NCI-H774 (cell line): ENCODE results near the gene MAN2A1.

Experiments used
- DNase-seq: peaks from one replicate; lab custom pipeline; 2025; lab: John Stamatoyannopoulos, UW

MAN2A1 gene

DNA sequence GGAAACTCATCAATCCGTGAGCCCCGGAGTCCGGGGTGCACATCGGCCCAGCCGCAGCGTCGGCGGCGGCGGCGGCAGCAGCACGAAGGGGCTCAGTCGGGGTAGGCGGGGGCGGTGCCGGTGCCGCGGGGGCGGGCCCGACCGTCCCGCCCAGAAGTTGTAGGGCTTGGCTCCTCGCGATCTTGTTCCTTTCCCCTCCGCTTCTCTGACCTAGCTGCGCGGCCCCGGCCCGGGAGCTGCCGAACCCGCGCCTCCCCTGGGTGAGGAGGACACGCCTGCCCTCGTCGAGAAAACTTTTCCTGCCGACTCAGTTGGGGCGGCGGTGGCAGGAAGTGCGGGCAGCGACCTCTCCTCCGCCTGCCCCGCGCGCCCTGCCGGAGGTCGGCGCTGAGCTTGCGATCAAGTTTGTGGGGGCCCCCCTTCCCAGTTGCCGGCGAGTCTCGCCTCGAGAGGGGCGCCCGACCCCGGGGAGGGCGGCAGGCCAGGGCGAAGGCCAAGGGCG, at the start of gene MAN2A1:
TSS of gene MAN2A1 (plus strand) at position 188 of the 502 bp plus-strand sequence. CDS start 491 bp downstream, outside the sequence.
- DNase-seq: peak; percentile 56

DNA sequence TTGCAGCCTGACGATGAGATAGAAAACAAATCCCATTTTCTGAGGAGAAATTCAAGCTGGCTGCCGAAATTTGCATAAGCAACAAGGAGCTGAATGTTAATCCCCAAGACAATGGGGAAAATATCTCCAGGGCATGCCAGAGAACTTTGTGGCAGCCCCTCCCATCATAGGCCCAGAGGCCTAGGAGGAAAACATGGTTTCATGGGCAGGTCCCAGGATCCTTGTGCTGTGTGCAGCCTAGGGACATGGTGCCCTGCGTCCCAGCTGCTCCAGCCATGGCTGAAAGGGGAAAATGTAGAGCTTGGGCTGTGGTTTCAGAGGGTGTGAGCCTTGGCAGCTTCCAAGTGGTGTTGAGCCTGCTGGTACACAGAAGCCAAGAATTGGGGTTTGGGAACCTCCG, 48.8 kb upstream of the MAN2A1 start:
- DNase-seq: no peak

DNA sequence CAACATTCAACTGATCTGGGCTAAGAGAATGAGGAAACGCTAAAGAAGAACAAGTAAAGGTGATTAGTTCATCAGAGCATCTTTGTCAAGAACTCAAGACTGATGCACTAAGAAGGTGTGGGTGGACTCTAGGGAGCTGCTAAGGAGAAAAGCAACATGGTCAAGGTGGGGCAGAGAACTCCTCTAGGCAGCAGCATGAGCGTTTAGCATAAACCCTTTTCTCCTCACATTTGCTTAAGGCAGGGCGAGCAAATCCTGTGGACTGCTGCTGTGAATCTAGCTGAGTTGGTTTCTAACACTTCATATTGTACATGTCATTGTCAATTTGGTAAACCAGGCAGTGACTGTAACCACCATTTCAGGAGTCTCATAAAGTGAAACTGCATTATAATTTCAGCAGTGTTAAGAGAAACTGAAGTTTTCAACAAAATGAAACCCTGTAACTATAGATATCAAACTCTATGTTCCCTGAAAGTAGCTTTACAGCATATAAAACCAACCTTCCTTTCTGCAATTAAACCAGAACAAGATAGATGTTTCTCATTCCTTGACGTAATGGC, 45.9 kb upstream of the MAN2A1 start:
- DNase-seq: no peak

DNA sequence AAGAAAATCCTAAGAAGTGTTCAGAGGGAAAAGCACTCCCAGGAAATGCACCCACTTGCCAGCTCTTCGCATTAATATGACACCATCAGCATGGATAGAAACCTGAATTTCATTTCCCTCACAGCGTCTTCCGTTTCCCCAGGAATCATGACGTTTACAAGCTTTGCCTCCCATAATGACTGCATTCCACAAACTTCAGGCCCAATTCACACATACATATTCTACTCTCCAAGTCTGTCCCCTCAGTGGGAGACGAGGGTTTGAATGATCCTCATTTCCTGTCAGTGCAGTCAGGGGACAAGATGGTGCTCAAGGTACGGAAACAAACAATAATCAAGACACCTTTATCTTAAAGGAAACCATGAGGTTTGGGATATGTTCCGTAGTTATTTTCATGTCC, 44.9 kb upstream of the MAN2A1 start:
- no peak for DNase-seq

DNA sequence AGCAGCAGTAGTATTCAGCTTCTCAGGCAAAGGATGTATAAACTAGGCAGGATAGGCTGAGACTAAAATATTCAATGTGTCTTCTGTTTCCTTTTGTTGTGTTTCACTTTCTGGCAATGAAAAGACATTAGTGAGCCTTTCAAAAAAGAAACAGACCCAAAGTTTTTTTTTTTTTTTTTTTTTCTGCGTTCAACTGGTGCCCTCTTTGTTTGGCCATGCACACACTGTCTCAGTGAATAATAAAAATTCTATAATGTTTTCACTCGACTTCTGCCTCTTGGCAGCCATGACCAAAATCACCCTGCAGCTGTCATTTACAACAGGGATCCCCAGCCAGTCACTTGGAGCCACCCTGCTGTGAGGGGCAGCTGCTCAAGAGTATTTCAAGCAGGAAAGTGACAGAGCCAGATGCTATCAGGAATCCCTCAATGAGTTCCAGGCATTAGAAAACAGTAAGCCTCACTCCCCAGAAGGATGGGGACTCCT, 44.0 kb upstream of the MAN2A1 start:
- peak; percentile 59 for DNase-seq

DNA sequence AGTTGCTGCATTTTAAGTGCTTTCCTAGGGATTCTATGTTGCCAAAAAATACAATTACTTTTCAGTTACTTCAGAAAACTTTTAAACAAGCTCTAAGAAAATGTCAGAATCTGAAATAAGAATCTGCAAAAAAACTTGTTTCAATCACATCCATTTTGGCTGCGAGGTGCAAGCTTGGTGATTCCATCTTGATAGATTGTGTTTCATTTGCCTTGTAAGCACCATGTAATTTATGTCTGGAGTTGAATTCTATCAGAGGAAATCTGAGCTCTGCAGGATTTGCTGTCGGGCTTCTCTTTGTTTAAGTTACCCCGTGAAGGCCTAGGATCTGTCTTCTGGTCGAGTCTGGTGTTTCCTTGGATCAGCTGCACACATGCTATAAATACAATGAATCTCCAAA, 40.4 kb upstream of the MAN2A1 start:
- no peak for DNase-seq

DNA sequence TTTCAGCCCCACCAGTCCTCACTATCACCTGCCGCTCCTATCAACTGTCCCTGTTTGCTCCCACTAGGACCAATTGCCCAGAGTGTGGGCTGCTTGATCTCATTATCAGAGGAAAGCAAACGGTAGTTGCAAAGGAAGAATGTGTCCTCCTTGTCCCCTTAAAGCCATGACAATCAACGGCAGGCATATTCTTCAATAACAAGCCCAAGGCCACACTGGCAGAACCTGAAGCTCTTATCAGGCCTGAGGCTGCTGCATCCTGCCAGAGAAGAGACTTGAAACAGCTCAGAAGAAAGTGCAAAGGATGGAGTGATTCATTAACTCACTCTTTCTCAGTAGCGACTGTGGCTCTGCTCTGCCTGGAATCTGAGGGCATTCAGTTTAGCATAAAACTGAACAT, 39.2 kb upstream of the MAN2A1 start:
- no peak for DNase-seq

DNA sequence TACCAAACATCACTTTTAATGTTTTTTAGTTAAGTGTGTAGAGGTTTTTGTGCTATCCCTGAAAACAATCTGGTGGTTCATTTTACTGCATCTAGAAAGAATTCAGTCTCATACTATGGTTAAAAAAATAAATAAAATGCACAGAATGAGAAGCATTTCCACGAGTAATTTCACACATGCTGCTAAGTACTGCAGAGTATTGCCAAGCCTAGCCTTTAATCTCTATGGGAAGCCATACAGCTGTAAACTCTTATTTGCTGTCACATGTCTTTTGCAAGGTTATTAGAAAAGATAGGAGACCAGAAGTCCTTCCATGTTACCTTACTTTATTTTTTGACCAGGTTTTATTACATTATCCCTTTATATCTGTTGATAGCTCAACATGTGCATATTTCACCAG, 37.6 kb upstream of the MAN2A1 start:
- DNase-seq: no peak

DNA sequence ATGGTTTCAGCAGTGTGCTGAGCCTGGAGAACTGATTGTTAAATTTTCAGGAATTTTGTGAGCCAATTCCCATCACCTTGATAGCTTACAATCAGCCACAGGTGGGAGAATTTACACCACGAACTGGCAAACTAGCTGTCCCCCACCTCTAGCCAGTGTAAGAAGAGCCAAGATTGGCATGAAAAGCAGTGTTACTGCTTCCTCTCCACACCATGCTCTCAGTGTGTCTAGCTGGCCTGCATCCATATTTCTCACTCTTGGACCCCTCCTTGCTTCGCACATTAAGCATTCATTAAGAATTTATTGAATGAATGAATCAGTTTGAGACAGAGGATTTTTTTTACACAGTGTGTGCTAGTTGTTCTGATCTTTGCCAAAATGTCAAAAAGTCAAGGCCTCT, 36.7 kb upstream of the MAN2A1 start:
- DNase-seq: no peak

DNA sequence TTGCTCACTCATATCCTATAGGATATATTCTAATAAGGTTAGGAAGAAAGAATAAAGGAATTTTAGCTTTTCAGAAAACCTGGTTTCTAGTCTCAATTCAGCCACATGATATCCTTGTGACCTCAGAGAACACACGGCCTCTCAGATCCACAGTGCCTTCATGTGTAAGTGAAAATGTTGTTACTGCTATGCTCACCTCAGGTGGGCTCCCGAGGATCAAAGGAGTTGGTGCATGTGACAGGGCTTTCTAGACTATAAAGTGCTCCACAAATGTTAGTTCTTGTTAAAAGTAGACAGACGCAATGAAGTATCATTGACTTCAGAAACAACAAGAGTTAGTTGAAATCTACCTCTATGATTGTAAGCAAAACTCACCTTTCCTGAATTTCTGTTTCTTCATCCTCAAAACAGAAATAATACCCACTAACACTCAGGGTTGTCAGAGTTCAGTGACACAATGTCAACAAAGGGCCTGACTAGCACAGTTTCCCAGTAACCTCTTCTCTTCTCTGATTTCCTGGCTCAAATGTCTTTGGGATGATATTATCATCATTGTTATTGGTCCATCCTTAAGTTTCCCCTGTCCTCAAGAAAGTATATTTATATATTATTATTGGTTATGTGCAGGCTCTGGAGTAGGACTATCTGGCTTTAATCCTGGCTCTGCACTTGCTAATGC, 36.0 kb upstream of the MAN2A1 start:
- DNase-seq: no peak

DNA sequence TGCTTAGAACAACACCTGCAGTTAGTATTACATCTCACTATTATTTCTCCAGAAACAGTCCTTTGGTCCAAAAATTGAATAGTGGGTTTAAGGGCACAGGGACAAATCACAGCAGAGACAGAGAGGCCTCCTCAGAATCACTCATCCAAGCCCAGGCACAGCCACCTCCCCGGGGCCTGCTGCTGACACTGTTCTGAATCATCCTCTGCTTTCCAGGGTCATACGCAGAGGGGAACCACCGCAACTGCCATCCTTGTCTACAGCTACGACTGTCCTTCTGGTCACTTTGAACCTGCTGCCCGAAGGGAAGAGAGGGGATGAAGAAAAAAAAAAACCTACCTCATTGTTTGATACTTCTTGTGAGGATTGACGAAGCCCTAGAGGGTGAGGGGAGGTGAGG, 35.3 kb upstream of the MAN2A1 start:
- no peak for DNase-seq

DNA sequence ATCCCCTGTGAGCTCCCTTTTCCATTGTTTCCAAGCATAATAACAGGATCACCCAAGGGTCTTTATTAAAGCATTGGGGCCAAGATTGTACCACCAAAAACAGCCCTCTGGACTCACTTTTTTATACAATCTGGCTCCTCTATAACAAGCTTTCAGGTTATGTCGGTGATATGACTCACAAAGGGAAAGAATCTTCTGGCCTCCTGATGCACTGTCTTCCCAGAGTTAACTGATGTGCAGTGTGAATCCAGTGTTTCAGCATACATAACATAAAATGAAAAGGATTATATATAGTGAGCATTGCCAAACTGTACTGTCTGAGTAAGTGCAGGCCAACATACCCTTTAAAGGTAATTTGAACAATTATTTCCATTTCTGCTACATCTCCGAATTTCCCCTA, 33.9 kb upstream of the MAN2A1 start:
- no peak for DNase-seq

DNA sequence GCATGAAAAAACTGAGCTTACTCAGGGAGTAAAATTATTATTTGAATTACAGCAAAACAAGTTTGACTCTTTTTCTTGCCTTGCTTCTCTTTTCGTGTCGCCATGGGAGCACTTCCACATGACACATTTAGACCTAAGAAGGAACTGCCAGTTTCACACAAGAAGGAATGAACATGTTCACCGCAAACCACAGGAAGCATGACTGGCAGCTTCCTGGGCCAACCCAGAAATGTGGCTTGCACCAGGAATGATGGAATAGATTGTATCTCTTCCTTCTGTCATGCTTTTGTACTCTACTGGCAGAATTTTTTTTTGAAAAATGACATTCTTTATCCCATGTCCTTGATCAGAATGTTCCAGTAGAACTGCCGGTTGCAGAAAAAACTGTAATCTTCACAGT, 32.9 kb upstream of the MAN2A1 start:
- DNase-seq: no peak

DNA sequence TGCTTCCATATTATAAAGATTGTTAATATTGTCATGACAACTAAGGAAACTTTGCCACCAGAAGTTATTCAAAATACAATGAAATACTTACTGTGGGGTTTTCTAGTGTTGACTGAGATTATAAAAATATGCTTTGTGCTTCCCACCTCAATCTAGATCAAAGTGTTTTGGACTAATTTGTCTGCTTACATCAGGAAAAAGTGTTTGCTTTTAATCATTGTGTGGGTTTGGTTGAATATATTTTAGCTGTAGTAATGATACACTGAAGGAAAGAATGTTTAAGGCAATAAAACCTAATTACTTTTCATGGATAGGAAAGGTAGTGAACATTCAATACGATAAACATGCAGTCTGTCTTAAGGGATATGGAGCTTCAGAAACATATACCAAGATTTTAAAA, 29.8 kb upstream of the MAN2A1 start:
- no peak for DNase-seq

DNA sequence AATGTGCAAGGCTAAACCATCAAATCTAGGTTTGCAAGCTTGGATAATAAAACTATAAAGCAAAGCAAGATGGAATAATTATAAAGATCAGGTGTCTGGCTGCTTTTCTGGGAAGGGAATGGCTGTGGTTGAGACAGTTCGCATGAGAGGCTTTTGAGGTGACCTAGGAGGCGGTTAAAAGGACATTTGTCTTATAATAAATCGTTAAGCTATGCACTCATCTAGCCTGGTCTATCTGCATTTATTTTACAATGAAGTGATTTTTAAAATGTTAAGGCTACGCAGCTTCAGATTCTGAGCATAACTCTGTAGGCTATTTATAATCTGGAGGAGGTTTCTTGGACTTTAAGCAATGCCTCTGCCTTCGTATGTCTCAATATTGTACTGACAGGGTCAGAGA, 29.4 kb upstream of the MAN2A1 start:
- DNase-seq: no peak

DNA sequence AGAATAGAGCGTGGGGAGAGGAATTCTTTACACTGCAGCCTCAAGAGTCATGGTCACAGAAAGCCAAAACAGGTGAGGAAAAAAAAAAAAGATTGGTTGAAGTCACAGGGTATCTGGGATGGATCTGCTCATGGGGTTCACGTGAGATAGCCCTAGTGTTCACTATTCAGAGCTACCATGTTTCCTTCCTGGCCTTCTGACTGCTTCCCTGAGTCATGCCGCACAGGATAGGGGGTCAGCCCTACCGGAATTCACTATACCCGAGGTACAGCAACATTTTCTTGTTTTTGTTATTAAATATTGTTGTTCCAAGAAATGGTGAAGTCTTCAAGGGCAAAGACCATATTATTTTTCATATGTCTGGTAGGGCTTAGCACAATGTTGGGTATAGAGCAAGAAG, 21.5 kb upstream of the MAN2A1 start:
- DNase-seq: no peak

DNA sequence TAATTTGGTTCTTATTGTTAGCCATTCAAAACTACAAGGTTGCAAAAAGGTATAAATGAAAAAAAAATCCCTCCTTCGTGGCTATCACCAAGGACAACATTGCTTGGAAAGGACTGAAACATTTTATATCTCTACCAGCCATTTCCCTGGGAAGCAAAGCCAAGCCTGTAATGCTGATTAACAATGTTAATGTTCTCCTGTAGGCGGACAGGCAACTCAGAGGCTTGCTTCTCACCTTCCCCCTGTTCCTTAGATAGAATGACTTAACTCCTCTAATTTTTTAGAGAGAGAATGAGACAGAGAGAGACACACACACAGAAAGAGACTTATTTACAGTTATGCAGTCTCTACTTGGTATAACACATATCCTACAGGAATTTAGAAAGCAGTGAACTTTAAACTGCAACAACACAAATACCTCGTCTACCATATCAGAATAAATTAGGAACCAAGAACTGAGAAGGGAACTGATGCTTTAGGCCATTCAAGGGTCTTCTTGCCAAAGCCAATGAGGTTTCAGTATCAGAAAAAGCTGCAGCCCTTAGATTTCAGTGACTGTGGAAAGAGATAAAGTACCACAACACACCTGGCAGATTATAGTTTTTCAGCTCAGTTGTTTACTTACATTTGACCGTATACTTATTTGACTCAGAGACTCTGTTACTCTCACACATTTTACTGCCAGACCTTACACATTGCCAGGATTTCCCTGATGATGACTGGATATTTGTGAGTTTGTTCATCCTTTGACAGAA, 20.9 kb upstream of the MAN2A1 start:
- DNase-seq: no peak

DNA sequence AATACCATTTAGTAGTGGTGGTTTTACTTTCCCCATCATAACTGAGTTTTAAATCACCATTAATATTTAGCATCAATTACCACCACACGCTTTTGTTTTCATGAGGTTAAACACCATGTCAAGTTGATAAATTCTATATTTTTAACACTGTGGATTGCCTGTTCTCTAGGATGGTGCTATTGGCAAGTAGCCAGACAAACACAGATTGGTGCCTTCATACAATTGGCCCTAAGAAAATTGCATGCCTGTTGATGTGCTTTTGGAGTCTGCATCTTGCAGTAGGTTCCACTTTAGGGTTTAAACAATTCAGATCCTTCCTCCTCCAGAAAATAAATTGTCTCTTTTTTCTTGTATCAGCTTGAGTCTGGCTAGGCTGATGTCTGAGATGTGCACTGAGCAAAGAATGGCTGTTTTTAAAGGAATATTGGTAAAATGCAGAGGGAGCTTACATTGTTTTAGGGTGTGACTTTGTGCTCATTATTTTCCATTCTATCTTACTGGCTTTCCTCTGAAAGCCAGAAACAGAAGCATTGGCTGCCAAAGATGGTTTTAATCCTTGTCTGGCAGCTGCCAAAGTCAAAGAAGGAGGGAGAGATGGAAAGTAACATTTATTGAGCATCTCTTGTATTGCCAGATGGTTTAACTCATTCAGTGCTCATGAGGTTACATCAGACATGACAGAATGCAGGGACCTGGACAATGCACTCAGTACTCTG, 19.6 kb upstream of the MAN2A1 start:
- no peak for DNase-seq

DNA sequence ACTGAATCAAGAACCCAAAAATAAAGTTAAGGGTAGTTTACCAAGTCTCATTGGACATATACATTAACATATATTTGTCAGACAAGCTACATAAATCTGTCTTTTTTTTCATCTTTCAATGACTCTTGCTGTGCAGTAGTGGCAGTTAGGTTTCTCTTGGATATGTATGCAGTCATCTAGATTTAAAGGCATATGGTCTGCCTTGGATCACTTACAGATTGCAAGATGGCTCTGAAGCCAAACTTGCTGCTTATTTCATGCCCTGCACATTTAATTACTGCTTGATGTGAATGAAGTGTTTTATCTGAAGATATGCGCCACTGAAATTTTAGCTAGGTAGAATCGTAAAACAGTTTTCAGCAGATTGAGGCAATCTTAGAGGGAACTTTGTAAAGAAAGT, 18.6 kb upstream of the MAN2A1 start:
- DNase-seq: no peak

DNA sequence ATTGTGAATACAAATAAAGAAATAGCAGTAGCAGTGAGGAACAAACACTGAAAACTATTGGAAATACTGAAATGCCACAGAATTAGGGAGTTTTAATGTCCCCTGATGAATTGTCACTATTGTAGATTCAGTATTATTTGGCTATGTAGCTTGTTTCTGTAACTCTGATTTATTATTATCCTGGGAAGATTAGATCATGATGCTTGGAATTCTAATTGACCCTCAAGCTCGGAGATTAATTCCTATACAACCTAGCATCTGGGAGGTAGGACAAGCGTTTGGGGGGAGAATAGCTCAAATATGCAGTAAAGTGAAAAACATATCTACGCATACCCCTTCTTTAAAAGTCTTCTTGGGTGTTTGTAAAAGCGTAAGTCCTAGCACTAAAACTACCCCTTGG, 15.1 kb upstream of the MAN2A1 start:
- DNase-seq: no peak

DNA sequence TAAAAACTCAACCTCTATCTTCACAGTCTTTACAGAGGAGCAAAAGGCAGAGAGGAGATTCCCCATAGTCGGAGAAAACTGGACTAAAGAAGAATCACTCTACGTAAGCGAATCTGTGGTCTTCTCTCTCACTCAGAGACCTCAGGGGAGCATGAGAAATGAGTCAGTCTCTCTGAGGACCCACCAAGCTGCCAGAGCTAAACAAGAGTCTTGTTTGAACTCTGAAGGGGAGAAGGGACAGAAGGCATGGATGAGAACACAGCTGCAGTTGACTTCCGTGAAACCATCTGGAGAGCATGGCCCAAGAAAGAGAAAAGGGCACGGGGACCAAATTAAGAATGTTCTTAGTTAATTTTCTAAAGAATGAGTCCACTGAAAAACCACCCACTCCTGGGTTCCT, 12.8 kb upstream of the MAN2A1 start:
- DNase-seq: no peak

DNA sequence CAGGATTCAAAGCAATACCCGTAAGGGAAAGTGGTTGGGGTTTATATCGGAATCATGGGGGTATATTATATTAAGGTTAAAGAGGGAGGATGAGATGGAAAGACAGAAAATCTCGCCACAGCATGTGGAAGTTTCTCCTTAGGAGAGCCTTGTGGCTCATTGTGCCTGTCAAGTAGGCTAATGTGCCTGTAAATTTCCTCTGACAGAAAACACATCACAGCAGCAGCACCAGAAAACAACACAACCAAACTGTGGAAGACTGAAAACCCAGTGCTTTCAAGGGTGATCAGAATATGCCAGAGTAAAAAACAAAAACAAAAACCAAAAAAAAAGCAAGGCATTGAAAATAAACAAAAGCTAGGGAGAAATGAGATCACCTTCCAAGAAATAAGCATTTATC, 11.3 kb upstream of the MAN2A1 start:
- no peak for DNase-seq

DNA sequence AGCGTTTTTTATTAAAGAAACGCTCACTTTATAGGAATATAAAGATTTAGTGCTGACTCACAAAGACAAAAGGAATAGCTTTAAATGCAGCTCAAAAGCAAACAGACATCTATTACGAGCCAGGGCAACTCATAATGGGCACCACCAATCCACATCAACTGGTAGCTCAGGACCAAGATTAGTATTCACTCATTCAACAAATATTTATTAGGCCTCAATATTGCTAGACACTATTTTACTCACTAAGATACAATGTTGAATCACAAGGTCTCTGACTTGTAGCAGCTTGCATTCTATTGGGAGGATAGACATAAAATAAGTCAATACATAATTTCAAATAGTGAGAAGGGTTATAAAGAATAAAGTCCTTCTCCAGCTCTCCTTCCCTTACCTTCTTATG, 8.0 kb upstream of the MAN2A1 start:
- no peak for DNase-seq
